HEK293T (cell line): ENCODE measurements around the gene SPATA32.

Experiments used
- ARNT ChIP-seq: fragments of 450-650 bp; IDR thresholded peaks from 2 replicates; pipeline ENCODE4 v1.6.1; 2017; ENCODE audit warnings: mild to moderate bottlenecking
- BHLHE40 ChIP-seq: fragments of 450-650 bp; IDR thresholded peaks from 2 replicates; pipeline ENCODE4 v1.6.1; 2016; ENCODE audit warnings: mild to moderate bottlenecking, moderate library complexity, borderline replicate concordance
- ELF4 ChIP-seq: fragments of 450-650 bp; IDR thresholded peaks from 2 replicates; pipeline ENCODE4 v1.6.1; 2017; ENCODE audit warnings: antibody characterized with exemption
- FOXA1 ChIP-seq: fragments of 450-650 bp; IDR thresholded peaks from 2 replicates; pipeline ENCODE4 v1.6.1; 2016; ENCODE audit warnings: mild to moderate bottlenecking
- FOXK2 ChIP-seq: fragments of 450-650 bp; IDR thresholded peaks from 2 replicates; pipeline ENCODE4 v1.6.1; 2016; ENCODE audit warnings: mild to moderate bottlenecking
- FOXM1 ChIP-seq: fragments of 450-650 bp; IDR thresholded peaks from 2 replicates; pipeline ENCODE4 v1.6.1; 2017; ENCODE audit warnings: mild to moderate bottlenecking, borderline replicate concordance
- HDGF ChIP-seq: fragments of 450-650 bp; IDR thresholded peaks from 2 replicates; pipeline ENCODE4 v1.6.1; 2017; ENCODE audit warnings: antibody characterized with exemption, borderline replicate concordance
- LEF1 ChIP-seq: fragments of 450-650 bp; IDR thresholded peaks from 2 replicates; pipeline ENCODE4 v1.6.1; 2017; ENCODE audit warnings: mild to moderate bottlenecking, borderline replicate concordance
- NFRKB ChIP-seq: fragments of 450-650 bp; IDR thresholded peaks from 2 replicates; pipeline ENCODE4 v1.6.1; 2016; ENCODE audit warnings: mild to moderate bottlenecking, moderate library complexity
- SP1 ChIP-seq: fragments of 450-650 bp; IDR thresholded peaks from 2 replicates; pipeline ENCODE4 v1.6.1; 2017
- SUZ12 ChIP-seq: fragments of 450-650 bp; IDR thresholded peaks from 2 replicates; pipeline ENCODE4 v1.6.1; 2016; ENCODE audit warnings: mild to moderate bottlenecking
- TARDBP ChIP-seq: fragments of 450-650 bp; IDR thresholded peaks from 2 replicates; pipeline ENCODE4 v1.6.1; 2016
- ZNF384 ChIP-seq: fragments of 450-650 bp; IDR thresholded peaks from 2 replicates; pipeline ENCODE4 v1.6.1; 2016

DNA sequence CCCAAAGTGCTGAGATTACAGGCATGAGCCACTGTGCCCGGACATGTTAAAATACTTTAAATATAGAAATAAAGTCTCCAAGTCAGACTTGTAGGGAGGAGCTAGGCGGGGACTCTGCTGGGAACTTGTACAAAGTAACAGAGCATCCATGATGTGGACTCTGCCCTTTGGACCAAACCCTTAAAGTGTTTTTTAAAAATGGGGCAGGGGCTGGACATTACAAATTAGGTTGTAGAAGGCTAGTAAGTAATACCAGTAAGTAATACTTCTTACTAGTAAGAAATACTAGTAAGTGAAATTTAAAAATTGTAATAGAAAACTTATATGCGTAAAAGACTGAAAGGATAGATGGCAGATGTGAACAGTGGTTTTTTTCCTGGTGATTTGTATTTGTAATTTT, 9.7 kb upstream of the SPATA32 start:
- TF ChIP-seq HDGF (no peak), NFRKB (no peak), TARDBP (no peak), SP1 (no peak), FOXM1 (no peak), ZNF384 (no peak), LEF1 (no peak), ARNT (no peak), SUZ12 (no peak), BHLHE40 (no peak), FOXK2 (no peak), FOXA1 (no peak), ELF4 (no peak)
